T-cell (primary cell): ENCODE data around the gene RGS14. TPM values are rescaled to one million over a fixed set of nuclear protein-coding genes. Genes with fewer than 3 reads are reported as not detected.

Source experiments
- ATAC-seq, 4 experiments: fragments of 200-7000 bp in 3 of 4; fragments of 150-1000 bp in 1 of 4; cut with Tn5 transposase; replicated peaks in 1 of 4; 1 replicate in 3 of 4; 2 replicates in 1 of 4; pipeline ENCODE4 v1.10.0; 2021; ENCODE audit warnings: moderate library complexity in 3 of 4, mild to moderate bottlenecking in 2 of 4, moderate number of reproducible peaks in 1 of 4
- CTCF ChIA-PET, 2 donors: fragments of 300-600 bp; sonication (Branson Sonifier 250); formaldehyde crosslinking; loops; one replicate each; lab custom pipeline; 2022; ENCODE audit warnings: antibody characterized with exemption in 2 of 2; lab: Charles Lee
- POLR2A ChIA-PET, 2 donors: fragments of 300-600 bp; sonication (Branson Sonifier 250); formaldehyde crosslinking; loops; one replicate each; lab custom pipeline; 2022; ENCODE audit warnings: antibody characterized with exemption in 2 of 2; lab: Charles Lee
- DNase-seq, 35 experiments: peaks; one replicate each; pipeline versions ENCODE4 v3.0.0 to v3.0.0-alpha.2; 2013 to 2023
- H3K27ac ChIP-seq: one replicate; pipeline ENCODE4 v1.5.1; 2013; ENCODE audit warnings: low read length
- H3K27me3 ChIP-seq, 2 experiments: replicated peaks in 1 of 2; 1 replicate in 1 of 2; 2 replicates in 1 of 2; pipeline versions ENCODE4 v1.6.1 to v1.7.0; 2013; ENCODE audit warnings: low read length in 1 of 2, mixed read lengths in 1 of 2; ENCODE audit not compliant: control insufficient read depth in 2 of 2, insufficient read depth in 2 of 2; ENCODE audit errors: extremely low read depth in 1 of 2
- H3K36me3 ChIP-seq, 2 donors: 1 replicate in 1 of 2; 2 replicates in 1 of 2; pipeline versions ENCODE4 v1.6.1 to v1.7.0; 2013; ENCODE audit warnings: low read length in 1 of 2; ENCODE audit not compliant: control insufficient read depth in 2 of 2, insufficient read depth in 1 of 2; ENCODE audit errors: extremely low read depth in 1 of 2
- H3K4me1 ChIP-seq, 2 experiments: 1 replicate in 1 of 2; 2 replicates in 1 of 2; pipeline versions ENCODE4 v1.6.1 to v1.7.0; 2013; ENCODE audit warnings: low read length in 2 of 2, mixed read lengths in 1 of 2; ENCODE audit not compliant: insufficient read depth in 2 of 2, control insufficient read depth in 1 of 2; ENCODE audit errors: extremely low read depth in 1 of 2
- H3K4me3 ChIP-seq, 2 donors: 1 replicate in 1 of 2; 2 replicates in 1 of 2; pipeline versions ENCODE4 v1.5.1 to v1.7.0; 2013; ENCODE audit warnings: mild to moderate bottlenecking in 2 of 2, low read length in 1 of 2, moderate library complexity in 1 of 2; ENCODE audit not compliant: control insufficient read depth in 1 of 2; ENCODE audit errors: extremely low read depth in 1 of 2
- H3K9me3 ChIP-seq: 2 replicates; pipeline ENCODE4 v1.7.0; 2013
- H3K27ac Mint-ChIP-seq, 2 donors: one replicate each; pipeline ENCODE4 v1.8.0; 2020 to 2021; ENCODE audit warnings: mild to moderate bottlenecking in 2 of 2, mixed read lengths in 2 of 2
- H3K27me3 Mint-ChIP-seq, 2 donors: one replicate each; pipeline ENCODE4 v1.8.0; 2021 to 2022; ENCODE audit warnings: mixed read lengths in 2 of 2
- H3K36me3 Mint-ChIP-seq: one replicate; pipeline ENCODE4 v1.8.0; 2021; ENCODE audit warnings: mixed read lengths
- H3K4me1 Mint-ChIP-seq, 3 donors: one replicate each; pipeline ENCODE4 v1.8.0; 2020 to 2022; ENCODE audit warnings: mixed read lengths in 3 of 3, mild to moderate bottlenecking in 1 of 3
- H3K4me3 Mint-ChIP-seq, 3 donors: one replicate each; pipeline ENCODE4 v1.8.0; 2020 to 2022; ENCODE audit warnings: mild to moderate bottlenecking in 3 of 3, mixed read lengths in 3 of 3, moderate library complexity in 3 of 3
- H3K9me3 Mint-ChIP-seq, 3 donors: one replicate each; pipeline ENCODE4 v1.8.0; 2020 to 2022; ENCODE audit warnings: mixed read lengths in 3 of 3
- WGBS: methylation state at CpG from one replicate; pipeline ENCODE4 v1.1.5; 2013; ENCODE audit warnings: missing lambda C conversion rate; ENCODE audit not compliant: insufficient coverage; 5-methylcytosine and 5-hydroxymethylcytosine counted together
- total RNA-seq, 35 experiments: library from RNA in 6 of 35; stranded (reverse) in 6 of 35; fragments of 120-200 nt in 1 of 35; gene quantifications; one replicate each; pipeline versions ENCODE4 v1.2.1 to v1.2.4 and lab custom pipeline; 2013 to 2026

The RGS14 gene
- total RNA-seq, 5 donors from 2014 or later (not counting 1 experiment from before 2014, with no cell fraction given) = 85.7 to 209 (median 195) TPM

DNA sequence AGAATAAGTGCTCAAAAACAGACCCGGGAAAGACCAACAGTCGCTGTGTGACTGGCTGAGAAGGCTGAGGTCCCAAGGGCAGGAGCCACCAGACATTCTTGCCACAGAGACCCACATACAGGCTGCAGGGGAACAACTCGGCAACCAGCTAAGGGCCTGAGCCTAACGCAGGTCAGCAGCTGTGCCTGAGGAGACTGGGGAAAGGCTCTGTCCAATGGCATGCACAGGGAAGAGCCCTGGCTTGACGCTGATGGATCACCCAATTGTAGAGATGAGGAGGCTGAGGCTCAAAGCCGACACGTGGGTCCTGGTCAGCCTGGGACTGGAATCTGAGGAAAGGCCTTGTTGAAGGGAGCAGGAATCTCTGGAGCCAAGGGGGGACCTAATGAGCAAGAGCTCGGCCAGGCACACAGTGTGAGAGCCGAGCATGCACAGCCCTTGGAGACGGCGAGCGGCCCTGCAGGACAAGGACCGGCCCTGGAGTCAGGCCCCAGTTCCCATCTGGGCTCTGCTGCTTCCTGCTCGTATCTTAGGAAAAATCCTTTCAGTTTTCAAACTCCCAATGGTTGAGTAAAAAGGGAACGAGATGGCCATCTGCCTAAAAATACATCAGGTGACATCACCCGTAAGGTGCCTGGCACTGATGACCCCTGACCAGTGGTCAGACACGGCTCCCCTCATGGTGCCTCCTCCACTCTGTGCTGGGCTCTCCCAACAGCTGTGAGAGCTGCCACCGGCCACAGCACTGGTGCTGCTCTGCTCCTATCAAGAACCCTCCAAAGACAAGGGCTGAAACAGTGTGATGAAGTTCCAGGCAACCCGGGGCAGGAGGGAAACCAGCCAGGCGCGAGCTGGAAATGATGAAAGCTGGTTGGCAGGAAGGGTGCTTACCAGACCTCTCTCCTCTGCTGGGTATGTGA lies 22.7 kb upstream of the RGS14 start:
- Histone ChIP-seq H3K36me3 (peaks cover 39 to 87% of the 10 kb centered on the region in 2 donors), H3K4me1 (peaks cover 0 to 28% of the 10 kb centered on the region in 2 experiments), H3K27me3 (no peaks in the 10 kb centered on the region), H3K27ac (no peak overlapping the region), H3K9me3 (no peaks in the 10 kb centered on the region), H3K4me3 (no peak overlapping the region)
- Mint-ChIP-seq H3K4me3 (no peak overlapping the region), H3K36me3 (peaks cover 47% of the 10 kb centered on the region), H3K4me1 (peaks cover 9 to 22% (median 15%) of the 10 kb centered on the region in 3 donors), H3K9me3 (peaks cover 0 to 6% (median 0%) of the 10 kb centered on the region in 3 donors), H3K27me3 (no peaks in the 10 kb centered on the region), H3K27ac (no peak overlapping the region)
- ATAC-seq = no peak
- POLR2A ChIA-PET = no interaction called here
- CTCF ChIA-PET = no interaction called here
- no peak for DNase-seq
- 95% methylated on average over 19 of the region's 21 CpGs for WGBS

- peaks cover 0 to 28% of the 10 kb centered on the region in 2 experiments for H3K4me1 ChIP-seq
- ATAC-seq (no peak), DNase-seq (no peak)
- H3K4me3 Mint-ChIP-seq = no peak overlapping the region
- no peaks in the 10 kb centered on the region for H3K9me3 ChIP-seq
- H3K27me3 Mint-ChIP-seq = no peaks in the 10 kb centered on the region
- peaks cover 37 to 85% of the 10 kb centered on the region in 2 donors for H3K36me3 ChIP-seq
- ChIA-PET CTCF (no interaction called here), POLR2A (no interaction called here)
- no peak overlapping the region for H3K27ac Mint-ChIP-seq
- H3K36me3 Mint-ChIP-seq = peaks cover 42% of the 10 kb centered on the region
- WGBS = 98% methylated on average over 7 of the region's 7 CpGs
- no peak overlapping the region for H3K4me3 ChIP-seq
- no peaks in the 10 kb centered on the region for H3K27me3 ChIP-seq
- H3K4me1 Mint-ChIP-seq = peaks cover 10 to 20% (median 17%) of the 10 kb centered on the region in 3 donors
- no peak overlapping the region for H3K27ac ChIP-seq
- H3K9me3 Mint-ChIP-seq = peaks cover 0 to 7% (median 0%) of the 10 kb centered on the region in 3 donors
These were observed 22.0 kb upstream of the RGS14 start for GRCh38 chr5:177335701-177336065.

DNA sequence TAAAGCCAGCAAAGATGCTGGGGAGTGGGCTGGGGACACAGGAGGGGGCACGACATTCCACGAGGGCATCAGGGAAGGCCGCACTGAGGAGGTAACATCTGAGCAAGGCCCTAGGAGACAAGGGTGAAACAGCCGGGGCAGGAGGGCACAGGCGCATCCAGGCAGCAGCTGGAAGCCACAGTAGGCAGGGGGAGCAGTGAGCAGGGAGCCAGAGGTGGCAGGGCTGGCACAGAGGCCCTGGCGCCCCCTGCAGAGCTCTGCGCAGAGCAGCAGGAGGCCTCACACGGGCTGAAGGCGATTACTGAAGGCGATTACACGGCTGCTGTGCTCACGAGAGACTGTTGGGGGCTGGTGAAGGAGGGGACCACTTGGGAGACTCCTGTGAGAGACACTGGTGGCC lies 21.6 kb upstream of the RGS14 start:
- POLR2A ChIA-PET = no interaction called here
- no peak overlapping the region for H3K27ac ChIP-seq
- no peaks in the 10 kb centered on the region for H3K27me3 ChIP-seq
- WGBS = 72% methylated on average over 11 of the region's 12 CpGs
- DNase-seq (peak in 1 of 35 experiments; percentile 32), ATAC-seq (peak in 3 of 4 experiments; percentile 41 to 62 (median 53))
- H3K9me3 Mint-ChIP-seq = peaks cover 0 to 7% (median 0%) of the 10 kb centered on the region in 3 donors
- no peak overlapping the region for H3K4me3 ChIP-seq
- H3K9me3 ChIP-seq = no peaks in the 10 kb centered on the region
- H3K36me3 ChIP-seq = peaks cover 37 to 84% of the 10 kb centered on the region in 2 donors
- peaks cover 0 to 25% of the 10 kb centered on the region in 2 experiments for H3K4me1 ChIP-seq
- H3K4me3 Mint-ChIP-seq = no peak overlapping the region
- peaks cover 40% of the 10 kb centered on the region for H3K36me3 Mint-ChIP-seq
- H3K4me1 Mint-ChIP-seq = peaks cover 10 to 20% (median 17%) of the 10 kb centered on the region in 3 donors
- no peaks in the 10 kb centered on the region for H3K27me3 Mint-ChIP-seq
- no peak overlapping the region for H3K27ac Mint-ChIP-seq
- CTCF ChIA-PET = no interaction called here

- Histone ChIP-seq H3K36me3 (peaks cover 34 to 84% of the 10 kb centered on the region in 2 donors), H3K27ac (no peak overlapping the region), H3K27me3 (no peaks in the 10 kb centered on the region), H3K4me3 (no peak overlapping the region), H3K4me1 (peaks cover 0 to 18% of the 10 kb centered on the region in 2 experiments), H3K9me3 (no peaks in the 10 kb centered on the region)
- Mint-ChIP-seq H3K27ac (no peak overlapping the region), H3K4me3 (no peak overlapping the region), H3K9me3 (peaks cover 0 to 7% (median 0%) of the 10 kb centered on the region in 3 donors), H3K36me3 (peaks cover 47% of the 10 kb centered on the region), H3K4me1 (peaks cover 10 to 21% (median 19%) of the 10 kb centered on the region in 3 donors), H3K27me3 (no peaks in the 10 kb centered on the region)
- POLR2A ChIA-PET = interaction anchor here in 1 of 2 donors (0.6 kb wide), 1 partner anchor 10 kb away, joined by 3 read pairs; no protein-coding TSS in a partner anchor
- no peak for DNase-seq
- CTCF ChIA-PET = no interaction called here
- ATAC-seq = no peak
- 96% methylated on average over 31 of the region's 36 CpGs for WGBS
These were observed 20.9 kb upstream of the RGS14 start for GRCh38 chr5:177336603-177337494.

- POLR2A ChIA-PET = interaction anchor here in 1 of 2 donors (0.5 kb wide), 1 partner anchor 18 kb away, joined by 3 read pairs; no protein-coding TSS in a partner anchor
- Histone ChIP-seq H3K27me3 (no peaks in the 10 kb centered on the region), H3K4me1 (peaks cover 0 to 15% of the 10 kb centered on the region in 2 experiments), H3K36me3 (peaks cover 24 to 77% of the 10 kb centered on the region in 2 donors), H3K9me3 (no peaks in the 10 kb centered on the region), H3K4me3 (no peak overlapping the region), H3K27ac (peak overlapping the region; percentile 21)
- CTCF ChIA-PET = interaction anchor here in 1 of 2 donors (0.6 kb wide), 1 partner anchor 160 kb away, joined by 3 read pairs; no protein-coding TSS in a partner anchor
- ATAC-seq (no peak), DNase-seq (no peak)
- H3K27me3 Mint-ChIP-seq = no peaks in the 10 kb centered on the region
- peaks cover 13 to 23% (median 23%) of the 10 kb centered on the region in 3 donors for H3K4me1 Mint-ChIP-seq
- H3K9me3 Mint-ChIP-seq = peaks cover 0 to 7% (median 0%) of the 10 kb centered on the region in 3 donors
- H3K36me3 Mint-ChIP-seq = peaks cover 49% of the 10 kb centered on the region
- 95% methylated on average over 9 of the region's 22 CpGs for WGBS
- no peak overlapping the region for H3K27ac Mint-ChIP-seq
- H3K4me3 Mint-ChIP-seq = no peak overlapping the region
These were observed 19.2 kb upstream of the RGS14 start for GRCh38 chr5:177338251-177339106.
